ENCODE measurements around the gene P2RX1. TPM values are rescaled to one million over a fixed set of nuclear protein-coding genes. Genes with fewer than 3 reads are reported as not detected.

Gene P2RX1
- total RNA-seq, 1 experiment from 2014 or later, result not detected

DNA sequence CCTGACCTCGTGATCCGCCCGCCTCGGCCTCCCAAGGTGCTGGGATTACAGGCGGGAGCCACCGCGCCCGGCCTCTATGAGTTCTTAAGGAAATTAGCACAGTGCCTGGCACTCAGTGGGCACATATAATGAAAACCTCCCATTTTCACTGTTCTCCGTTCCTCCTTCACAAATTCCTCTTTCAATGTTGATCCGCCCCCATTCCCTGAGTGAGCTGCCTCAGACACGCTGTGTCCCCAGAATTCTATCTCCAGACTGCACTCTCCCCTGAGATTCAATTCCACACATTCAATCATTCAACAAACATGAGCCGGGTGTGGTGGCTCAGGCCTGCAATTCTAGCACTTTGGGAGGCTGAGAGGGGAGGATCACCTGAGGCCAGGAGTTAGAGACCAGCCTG, 7.0 kb downstream of the P2RX1 start:
- peaks cover 15 to 20% of the 10 kb centered on the region in 2 experiments for H3K4me1 Mint-ChIP-seq
- H3K27ac Mint-ChIP-seq, result no peak overlapping the region; a peak in 1 of 7 replicates
- Histone ChIP-seq H2AFZ (ENCODE audit: low read length) (no peak overlapping the region), H3K23me2 (ENCODE audit: insufficient read length, low read depth, low read length, poor library complexity, severe bottlenecking) (no peaks in the 10 kb centered on the region), H3K9ac (ENCODE audit: extremely low read depth, insufficient read length, low read length) (no peak overlapping the region), H4K91ac (ENCODE audit: insufficient read length, low read depth, low read length) (no peak overlapping the region), H3K23ac (ENCODE audit: insufficient read length, low read depth, low read length) (no peak overlapping the region), H3K27ac (ENCODE audit: insufficient read length, low read depth, low read length) (no peak overlapping the region), H4K8ac (replicated peaks; ENCODE audit: insufficient read length, low read depth, low read length) (no peak overlapping the region), H3K79me2 (ENCODE audit: insufficient read depth, low read length) (no peaks in the 10 kb centered on the region), H2BK12ac (ENCODE audit: insufficient read length, low read depth, low read length) (no peak overlapping the region), H3K27me3 (ENCODE audit: insufficient read depth, low read length) (no peaks in the 10 kb centered on the region), H3K56ac (ENCODE audit: insufficient read length, low read depth, low read length) (no peak overlapping the region), H4K20me1 (ENCODE audit: control insufficient read depth, insufficient read depth, insufficient read length) (no peaks in the 10 kb centered on the region), H2AK5ac (ENCODE audit: insufficient read length, low read length) (no peak overlapping the region), H3K14ac (ENCODE audit: insufficient read depth, low read length) (no peak overlapping the region), H3T11ph (ENCODE audit: low read length) (no peak overlapping the region), H3K4me1 (ENCODE audit: insufficient read depth, low read length) (no peaks in the 10 kb centered on the region), H3K18ac (ENCODE audit: insufficient read length, low read depth, low read length) (no peak overlapping the region), H2BK15ac (ENCODE audit: low read depth, low read length) (no peak overlapping the region), H2BK5ac (ENCODE audit: insufficient read length, low read length) (no peak overlapping the region), H3K4me2 (ENCODE audit: insufficient read depth, insufficient read length, low read length) (no peak overlapping the region), H4K5ac (ENCODE audit: insufficient read length, low read depth, low read length) (no peak overlapping the region), H2BK20ac (ENCODE audit: low read depth, low read length, poor library complexity, severe bottlenecking) (no peak overlapping the region), H3K4ac (ENCODE audit: low read depth, low read length) (no peak overlapping the region), H3K9me3 (ENCODE audit: control insufficient read depth, low read depth, low read length) (no peaks in the 10 kb centered on the region), H3K79me1 (ENCODE audit: insufficient read depth, low read depth, low read length, poor library complexity, severe bottlenecking) (no peaks in the 10 kb centered on the region), H2BK120ac (ENCODE audit: low read depth, low read length, poor library complexity, severe bottlenecking) (no peak overlapping the region)
- no CpG with 5 or more reads among the region's 12 CpGs for WGBS (ENCODE audit: extremely low coverage, insufficient read length, low lambda C conversion rate)
- peaks cover 6% of the 10 kb centered on the region; the same call in 1 of the 2 replicates for H3K27me3 Mint-ChIP-seq (ENCODE audit: low read depth)
- no peak for TF ChIP-seq CTCF (conservative IDR thresholded peaks at IDR 0.05)
- H3K36me3 Mint-ChIP-seq (ENCODE audit: insufficient read depth in 1 of 3, low read depth in 3 of 3), result no peaks in the 10 kb centered on the region
- H3K4me3 Mint-ChIP-seq, result no peak overlapping the region
- H3K9me3 Mint-ChIP-seq, result peaks cover 0 to 3% of the 10 kb centered on the region in 2 experiments; a peak in 2 of 5 replicates
- no peak for DNase-seq
